ENCODE data around the gene PLEKHA1. TPM values are rescaled to one million over a fixed set of nuclear protein-coding genes. Genes with fewer than 3 reads are reported as not detected.

PLEKHA1 gene
- total and polyA plus RNA-seq, 12 donors = 8.3 to 22.3 (median 13.1) TPM

DNA sequence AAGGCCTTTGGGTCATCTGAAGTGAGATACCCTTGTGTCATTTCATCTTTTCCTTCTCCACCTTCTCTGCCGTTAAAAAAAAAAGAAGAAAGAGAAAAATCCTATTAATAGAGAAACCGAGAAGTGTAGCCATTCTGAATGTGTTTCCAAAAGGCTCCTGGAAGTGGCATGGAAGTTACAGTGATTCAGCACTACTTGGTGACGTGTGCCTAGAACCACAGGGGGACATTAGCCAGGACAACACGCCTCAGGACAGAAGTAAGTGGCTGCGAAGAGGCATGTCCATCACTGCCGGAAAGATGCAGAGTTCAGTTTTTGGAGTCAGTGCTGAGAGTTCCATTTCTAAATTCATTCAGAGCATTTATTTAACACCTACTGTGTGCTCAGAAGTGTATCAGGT lies 93.2 kb downstream of the PLEKHA1 start:
- no peaks in the 10 kb centered on the region for H3K9me3 ChIP-seq (replicated peaks in 1 of 3)
- H3K36me3 ChIP-seq (replicated peaks in 1 of 2) = no peaks in the 10 kb centered on the region
- peak in 1 of 7 donors; percentile 35 for DNase-seq
- TF ChIP-seq, protein P1, sequence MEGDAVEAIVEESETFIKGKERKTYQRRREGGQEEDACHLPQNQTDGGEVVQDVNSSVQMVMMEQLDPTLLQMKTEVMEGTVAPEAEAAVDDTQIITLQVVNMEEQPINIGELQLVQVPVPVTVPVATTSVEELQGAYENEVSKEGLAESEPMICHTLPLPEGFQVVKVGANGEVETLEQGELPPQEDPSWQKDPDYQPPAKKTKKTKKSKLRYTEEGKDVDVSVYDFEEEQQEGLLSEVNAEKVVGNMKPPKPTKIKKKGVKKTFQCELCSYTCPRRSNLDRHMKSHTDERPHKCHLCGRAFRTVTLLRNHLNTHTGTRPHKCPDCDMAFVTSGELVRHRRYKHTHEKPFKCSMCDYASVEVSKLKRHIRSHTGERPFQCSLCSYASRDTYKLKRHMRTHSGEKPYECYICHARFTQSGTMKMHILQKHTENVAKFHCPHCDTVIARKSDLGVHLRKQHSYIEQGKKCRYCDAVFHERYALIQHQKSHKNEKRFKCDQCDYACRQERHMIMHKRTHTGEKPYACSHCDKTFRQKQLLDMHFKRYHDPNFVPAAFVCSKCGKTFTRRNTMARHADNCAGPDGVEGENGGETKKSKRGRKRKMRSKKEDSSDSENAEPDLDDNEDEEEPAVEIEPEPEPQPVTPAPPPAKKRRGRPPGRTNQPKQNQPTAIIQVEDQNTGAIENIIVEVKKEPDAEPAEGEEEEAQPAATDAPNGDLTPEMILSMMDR (IDR thresholded peaks at IDR 0.05) = no peak
- no peak for TF ChIP-seq POLR2A (IDR thresholded peaks at IDR 0.05)
- no peak overlapping the region for H3K4me3 ChIP-seq
- H3K27me3 ChIP-seq = no peaks in the 10 kb centered on the region
- 76 to 96% (median 85%) methylated on average over 6 of the region's 6 CpGs for WGBS, 4 donors
- peaks cover 7 to 29% of the 10 kb centered on the region in 2 donors for H3K4me1 ChIP-seq (replicated peaks in 1 of 2)
- intact Hi-C loops (cut with DNase I) = loop anchor here in 1 of 2 donors (10.0 kb wide), 1 partner anchor 87 kb away; no protein-coding TSS in a partner anchor
- no peak overlapping the region for H3K27ac ChIP-seq

DNA sequence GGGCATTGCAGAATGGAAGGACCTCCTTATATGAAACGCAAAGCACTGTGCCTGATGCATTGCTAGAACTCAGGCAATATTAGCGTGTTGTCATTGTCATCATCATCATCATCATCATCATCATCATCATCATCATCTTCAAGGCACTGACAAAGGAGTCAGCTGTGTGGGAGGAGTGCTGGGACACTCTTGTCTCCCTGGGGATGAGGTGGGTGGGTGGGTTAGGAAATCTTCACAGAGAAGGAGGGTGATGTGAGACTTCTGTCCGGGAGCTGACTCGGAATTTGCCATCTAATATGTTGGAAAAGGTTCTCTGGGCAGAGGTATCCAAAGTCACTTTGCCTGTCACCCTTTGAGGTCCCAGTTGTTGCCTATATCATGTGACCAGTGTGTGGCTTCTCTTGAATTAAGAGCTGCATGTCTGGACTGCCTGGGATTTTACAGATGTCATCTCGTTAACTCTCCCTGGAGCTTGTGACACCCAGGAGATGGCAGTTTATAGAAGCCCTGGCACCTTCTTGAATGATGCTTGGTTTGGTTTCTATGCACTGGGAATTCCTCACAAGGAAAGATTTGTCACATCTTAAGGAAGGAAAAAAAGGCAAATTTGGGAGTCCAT lies 93.9 kb downstream of the PLEKHA1 start:
- peak overlapping the region in 3 of 5 donors; percentile 18 to 78 (median 66) for H3K27ac ChIP-seq
- 85 to 100% (median 93%) methylated on average over 5 of the region's 5 CpGs for WGBS, 4 donors
- intact Hi-C loops (cut with DNase I) = loop anchor here in 1 of 2 donors (10.0 kb wide), 1 partner anchor 86 kb away; no protein-coding TSS in a partner anchor

DNA sequence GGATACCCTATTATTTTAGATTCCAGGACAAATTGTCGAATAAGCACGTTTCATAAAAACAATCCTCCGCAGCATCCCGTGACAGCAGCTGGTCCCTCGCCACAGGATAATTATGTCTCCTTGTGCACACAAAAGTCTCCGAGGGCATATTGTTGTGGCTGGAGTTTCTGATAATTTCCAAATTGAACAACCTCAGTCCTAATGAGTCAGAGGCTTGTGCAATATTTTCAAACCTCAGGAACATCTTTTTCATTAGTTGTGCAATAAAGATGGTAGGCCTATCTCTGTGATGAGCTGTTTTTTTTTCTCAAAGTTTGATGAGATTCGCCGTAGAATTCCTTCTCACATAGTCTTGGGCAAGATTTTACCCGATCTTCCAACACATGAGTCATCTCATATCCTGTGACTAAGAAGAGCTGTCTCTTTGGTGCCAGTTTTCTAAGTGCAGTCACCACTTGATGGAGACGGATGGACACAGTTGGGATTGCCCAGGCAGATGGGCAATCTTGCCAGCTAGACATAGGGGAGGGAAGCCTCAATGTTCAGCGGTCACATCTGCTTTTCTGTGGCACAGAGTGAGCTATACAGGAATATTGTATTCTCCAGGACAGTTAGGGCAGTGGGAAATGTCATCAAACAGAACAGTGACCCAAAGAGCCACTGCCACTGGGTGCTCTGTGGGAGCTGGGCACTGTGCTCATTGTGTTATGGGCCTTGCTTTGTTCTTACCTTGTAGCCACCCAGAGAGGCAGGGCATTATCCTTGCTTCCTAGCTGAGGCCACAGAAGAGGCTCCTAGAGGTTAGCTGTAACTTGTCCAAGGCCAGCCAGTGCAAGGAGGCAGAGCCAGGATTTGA lies 94.6 kb downstream of the PLEKHA1 start:
- 35 to 46% (median 41%) methylated on average over 10 to 11 of the region's 11 CpGs for WGBS, 4 donors
- TF ChIP-seq, protein P1 (IDR thresholded peaks at IDR 0.05) = no peak
- no peak for TF ChIP-seq POLR2A (IDR thresholded peaks at IDR 0.05)
- Histone ChIP-seq H3K36me3 (replicated peaks in 1 of 2) (no peaks in the 10 kb centered on the region), H3K27ac (peak overlapping the region in 3 of 5 donors; percentile 18 to 79 (median 78)), H3K4me3 (no peak overlapping the region), H3K27me3 (no peaks in the 10 kb centered on the region), H3K4me1 (replicated peaks in 1 of 2) (peaks cover 7 to 24% of the 10 kb centered on the region in 2 donors), H3K9me3 (replicated peaks in 1 of 3) (no peaks in the 10 kb centered on the region)
- DNase-seq = peak in 6 of 7 donors; percentile 50 to 76 (median 73)
- intact Hi-C loops (cut with DNase I) = loop anchor here in 1 of 2 donors (10.0 kb wide), 1 partner anchor 86 kb away; no protein-coding TSS in a partner anchor

More for the DNA sequence above, 93.9 kb downstream of the PLEKHA1 start:
- Histone ChIP-seq H3K27me3 (no peaks in the 10 kb centered on the region), H3K9me3 (replicated peaks in 1 of 3) (no peaks in the 10 kb centered on the region), H3K4me1 (replicated peaks in 1 of 2) (peaks cover 7 to 24% of the 10 kb centered on the region in 2 donors), H3K36me3 (replicated peaks in 1 of 2) (no peaks in the 10 kb centered on the region), H3K4me3 (no peak overlapping the region)
- peak in 1 of 7 donors; percentile 40 for DNase-seq
- TF ChIP-seq POLR2A (IDR thresholded peaks at IDR 0.05) = no peak
- TF ChIP-seq, protein P1 (IDR thresholded peaks at IDR 0.05) = no peak

DNA sequence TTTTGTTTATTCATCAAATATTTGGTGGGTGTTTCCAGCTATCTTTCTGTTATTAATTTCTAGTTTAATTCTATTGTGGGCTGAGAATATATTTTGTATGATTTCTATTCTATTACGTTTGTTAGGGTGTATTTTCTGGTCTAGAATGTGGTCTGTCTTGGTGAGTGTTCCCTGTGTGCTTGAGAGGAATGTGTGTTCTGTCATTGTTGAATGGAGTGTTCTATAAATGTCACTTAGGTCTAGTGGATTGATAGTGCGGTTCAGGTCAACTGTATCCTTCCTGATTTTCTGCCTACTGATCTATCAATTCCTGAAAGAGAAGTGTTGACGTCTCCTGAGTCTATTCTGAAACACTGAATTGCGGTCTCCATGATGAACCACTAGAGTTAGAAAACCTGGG lies 95.3 kb downstream of the PLEKHA1 start:
- H3K36me3 ChIP-seq (replicated peaks in 1 of 2) = no peaks in the 10 kb centered on the region
- H3K27me3 ChIP-seq = no peaks in the 10 kb centered on the region
- H3K27ac ChIP-seq = peak overlapping the region in 1 of 5 donors; percentile 69
- DNase-seq = no peak
- no peaks in the 10 kb centered on the region for H3K9me3 ChIP-seq (replicated peaks in 1 of 3)
- no peak overlapping the region for H3K4me3 ChIP-seq
- intact Hi-C loops (cut with DNase I) = loop anchor here in 1 of 2 donors (10.0 kb wide), 1 partner anchor 85 kb away; no protein-coding TSS in a partner anchor
- peaks cover 14 to 31% of the 10 kb centered on the region in 2 donors for H3K4me1 ChIP-seq (replicated peaks in 1 of 2)
- 91 to 96% (median 92%) methylated on average over 4 of the region's 4 CpGs for WGBS, 4 donors
- TF ChIP-seq POLR2A (IDR thresholded peaks at IDR 0.05) = no peak
- TF ChIP-seq, protein P1 (IDR thresholded peaks at IDR 0.05) = no peak

Data from adrenal gland (tissue), 12 donors.